CD4-positive, alpha-beta memory T cell (primary cell): ENCODE data around the gene MXRA5. TPM values are rescaled to one million over a fixed set of nuclear protein-coding genes. Genes with fewer than 3 reads are reported as not detected.
"Not testable (repeated sequence)": the region's sequence is repeated elsewhere in the genome, so short reads cannot be mapped to it uniquely, and the experiment has no call there.

Source experiments
- CTCF ChIA-PET: fragments of 350-600 bp; sonication (Branson Sonifier 250); formaldehyde crosslinking; loops from one replicate; lab custom pipeline; 2021; ENCODE audit warnings: inconsistent platforms; ENCODE audit not compliant: partially characterized antibody; lab: Charles Lee
- POLR2A ChIA-PET: fragments of 350-600 bp; sonication (Branson Sonifier 250); formaldehyde crosslinking; loops from one replicate; lab custom pipeline; 2021; ENCODE audit not compliant: partially characterized antibody; lab: Charles Lee
- DNase-seq, 5 donors: peaks; one replicate each; pipeline versions ENCODE4 v3.0.0 to v3.0.0-alpha.2; 2020 to 2022; ENCODE audit warnings: mixed read lengths in 1 of 5
- H3K27ac ChIP-seq: one replicate; pipeline ENCODE4 v1.7.0; 2013; ENCODE audit warnings: low read depth, low read length
- H3K27me3 ChIP-seq: 2 replicates; pipeline ENCODE4 v1.7.0; 2013; ENCODE audit warnings: mild to moderate bottlenecking, low read length, moderate library complexity; ENCODE audit not compliant: insufficient read depth
- H3K36me3 ChIP-seq: 2 replicates; pipeline ENCODE4 v1.7.0; 2013; ENCODE audit warnings: mild to moderate bottlenecking, low read length, moderate library complexity; ENCODE audit not compliant: insufficient read depth
- H3K4me1 ChIP-seq: 2 replicates; pipeline ENCODE4 v1.7.0; 2013; ENCODE audit warnings: mild to moderate bottlenecking, low read length, moderate library complexity; ENCODE audit not compliant: insufficient read depth
- H3K4me3 ChIP-seq, 2 donors: one replicate each; pipeline ENCODE4 v1.7.0; 2013; ENCODE audit warnings: low read length in 2 of 2, mild to moderate bottlenecking in 1 of 2
- H3K9me3 ChIP-seq, 2 donors: one replicate each; pipeline ENCODE4 v1.7.0; 2013; ENCODE audit warnings: low read length in 2 of 2, control low read depth in 1 of 2; ENCODE audit not compliant: control insufficient read depth in 1 of 2
- H3K27ac Mint-ChIP-seq, 7 donors: one replicate each; pipeline ENCODE4 v1.8.0; 2020 to 2021; ENCODE audit warnings: mixed read lengths in 7 of 7, mild to moderate bottlenecking in 6 of 7, inconsistent platforms in 3 of 7, moderate library complexity in 3 of 7
- H3K27me3 Mint-ChIP-seq, 2 donors: one replicate each; pipeline ENCODE4 v1.8.0; 2020 to 2021; ENCODE audit warnings: mixed read lengths in 2 of 2
- H3K36me3 Mint-ChIP-seq, 2 donors: one replicate each; pipeline ENCODE4 v1.8.0; 2020 to 2021; ENCODE audit warnings: mixed read lengths in 2 of 2, inconsistent platforms in 1 of 2, mild to moderate bottlenecking in 1 of 2
- H3K4me1 Mint-ChIP-seq, 4 donors: one replicate each; pipeline ENCODE4 v1.8.0; 2020 to 2021; ENCODE audit warnings: mixed read lengths in 4 of 4, mild to moderate bottlenecking in 1 of 4
- H3K4me3 Mint-ChIP-seq, 8 donors: one replicate each; pipeline ENCODE4 v1.8.0; 2020 to 2021; ENCODE audit warnings: mixed read lengths in 8 of 8, mild to moderate bottlenecking in 7 of 8, moderate library complexity in 6 of 8, inconsistent platforms in 3 of 8
- H3K9me3 Mint-ChIP-seq, 8 donors: one replicate each; pipeline ENCODE4 v1.8.0; 2020 to 2021; ENCODE audit warnings: mixed read lengths in 8 of 8, mild to moderate bottlenecking in 5 of 8, inconsistent platforms in 3 of 8, moderate library complexity in 1 of 8
- intact Hi-C: fragments of 100-400 bp; cut with micrococcal nuclease; formaldehyde crosslinking; loops from one replicate; pipeline ENCODE4 v1.15.1; 2023
- polyA plus RNA-seq, 2 donors: library from polyadenylated mRNA; unstranded; fragments of 300-500 nt; fragmentation: Illumina TruSeq; gene quantifications; one replicate each; pipeline ENCODE4 v1.2.3, GENCODE V29; 2021
- total RNA-seq, 2 experiments: library from RNA; stranded (reverse); gene quantifications; one replicate each; pipeline ENCODE4 v1.2.3, GENCODE V29; 2021

MXRA5 gene
- total and polyA plus RNA-seq, 4 experiments from 2014 or later = not detected

- POLR2A ChIA-PET = no interaction called here
- no peaks in the 10 kb centered on the region for H3K4me1 Mint-ChIP-seq
- H3K9me3 ChIP-seq = no peaks in the 10 kb centered on the region
- no peaks in the 10 kb centered on the region for H3K27me3 ChIP-seq
- H3K27ac ChIP-seq = no peak overlapping the region
- no peaks in the 10 kb centered on the region for H3K4me1 ChIP-seq
- H3K27ac Mint-ChIP-seq = no peak overlapping the region
- H3K36me3 ChIP-seq = no peaks in the 10 kb centered on the region
- no peak overlapping the region for H3K4me3 ChIP-seq
- no peaks in the 10 kb centered on the region for H3K36me3 Mint-ChIP-seq
- peaks cover 0 to 1% of the 10 kb centered on the region in 2 donors for H3K27me3 Mint-ChIP-seq
- peaks cover 0 to 10% (median 0%) of the 10 kb centered on the region in 8 donors for H3K9me3 Mint-ChIP-seq
- no peak for DNase-seq
- intact Hi-C loops = no loop called here
- no peak overlapping the region for H3K4me3 Mint-ChIP-seq
- CTCF ChIA-PET = no interaction called here
Measured at GRCh38 chrX:3362956-3363355, 16.5 kb upstream of the MXRA5 start.

DNA sequence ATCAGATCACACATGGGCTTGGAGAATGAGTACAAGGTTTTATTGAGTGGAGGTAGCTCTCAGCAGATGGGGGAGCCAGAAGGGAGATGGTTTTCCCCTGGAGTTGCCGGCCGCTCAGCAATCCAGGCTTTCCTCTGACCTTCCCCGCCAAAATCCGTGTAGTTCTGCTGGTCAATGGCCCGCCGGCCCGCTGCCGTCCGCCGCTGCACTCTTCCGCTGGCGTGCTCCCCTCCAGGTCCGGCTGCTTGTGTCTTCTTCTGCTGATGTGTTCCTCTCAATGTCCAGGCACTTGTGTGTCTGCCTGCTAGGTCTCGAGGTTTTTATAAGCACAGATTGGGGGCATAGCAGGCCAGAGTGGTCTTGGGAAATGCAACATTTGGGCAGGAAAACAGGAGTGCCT lies 14.4 kb upstream of the MXRA5 start:
- H3K27ac ChIP-seq = no peak overlapping the region
- H3K27me3 ChIP-seq = no peaks in the 10 kb centered on the region
- H3K4me1 ChIP-seq = no peaks in the 10 kb centered on the region
- intact Hi-C loops = no loop called here
- POLR2A ChIA-PET = no interaction called here
- no peak for DNase-seq
- no peaks in the 10 kb centered on the region for H3K4me1 Mint-ChIP-seq
- H3K27me3 Mint-ChIP-seq = no peaks in the 10 kb centered on the region
- peaks cover 0 to 5% (median 0%) of the 10 kb centered on the region in 8 donors for H3K9me3 Mint-ChIP-seq
- no peak overlapping the region for H3K27ac Mint-ChIP-seq
- no peak overlapping the region for H3K4me3 Mint-ChIP-seq
- no peaks in the 10 kb centered on the region for H3K9me3 ChIP-seq
- H3K36me3 ChIP-seq = no peaks in the 10 kb centered on the region
- no peak overlapping the region for H3K4me3 ChIP-seq
- CTCF ChIA-PET = no interaction called here
- no peaks in the 10 kb centered on the region for H3K36me3 Mint-ChIP-seq

GRCh38 chrX:3352741-3353140 lies 6.3 kb upstream of the MXRA5 start:
- H3K27ac Mint-ChIP-seq, CTCF ChIA-PET, H3K4me3 ChIP-seq, H3K36me3 Mint-ChIP-seq, H3K4me3 Mint-ChIP-seq, H3K27ac ChIP-seq, DNase-seq, H3K27me3 Mint-ChIP-seq, H3K4me1 ChIP-seq, H3K27me3 ChIP-seq, POLR2A ChIA-PET, H3K36me3 ChIP-seq, H3K4me1 Mint-ChIP-seq, intact Hi-C loops, H3K9me3 ChIP-seq: not testable (repeated sequence)
- H3K9me3 Mint-ChIP-seq = peaks cover 0 to 12% (median 4%) of the 10 kb centered on the region in 8 donors

DNA sequence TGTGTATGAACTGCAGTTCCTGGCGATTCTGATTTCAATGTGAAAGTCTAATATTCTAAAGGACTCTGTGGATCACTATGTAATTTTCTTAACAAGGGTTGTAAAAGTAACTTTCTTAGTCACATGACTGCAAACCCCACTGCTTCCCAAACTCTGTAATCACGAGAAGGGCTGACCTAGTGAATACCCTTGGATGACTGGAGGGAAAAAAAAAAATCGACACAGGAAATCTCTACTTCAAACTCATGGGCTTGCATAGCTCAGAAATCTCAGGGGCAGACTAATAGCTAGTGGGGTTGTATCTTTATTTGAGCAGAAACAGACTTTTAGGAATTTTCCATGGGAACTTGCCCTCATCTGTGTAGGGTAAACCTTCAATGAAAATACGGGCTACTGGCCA lies 4.8 kb upstream of the MXRA5 start:
- Mint-ChIP-seq H3K9me3 (peaks cover 0 to 12% (median 5%) of the 10 kb centered on the region in 8 donors), H3K27me3 (peaks cover 0 to 10% of the 10 kb centered on the region in 2 donors), H3K36me3 (peaks cover 0 to 4% of the 10 kb centered on the region in 2 donors), H3K4me1 (no peaks in the 10 kb centered on the region), H3K27ac (no peak overlapping the region), H3K4me3 (no peak overlapping the region)
- intact Hi-C loops = no loop called here
- Histone ChIP-seq H3K27me3 (no peaks in the 10 kb centered on the region), H3K9me3 (no peaks in the 10 kb centered on the region), H3K4me1 (no peaks in the 10 kb centered on the region), H3K4me3 (no peak overlapping the region), H3K27ac (no peak overlapping the region), H3K36me3 (no peaks in the 10 kb centered on the region)
- ChIA-PET CTCF (no interaction called here), POLR2A (no interaction called here)
- DNase-seq = no peak

DNA sequence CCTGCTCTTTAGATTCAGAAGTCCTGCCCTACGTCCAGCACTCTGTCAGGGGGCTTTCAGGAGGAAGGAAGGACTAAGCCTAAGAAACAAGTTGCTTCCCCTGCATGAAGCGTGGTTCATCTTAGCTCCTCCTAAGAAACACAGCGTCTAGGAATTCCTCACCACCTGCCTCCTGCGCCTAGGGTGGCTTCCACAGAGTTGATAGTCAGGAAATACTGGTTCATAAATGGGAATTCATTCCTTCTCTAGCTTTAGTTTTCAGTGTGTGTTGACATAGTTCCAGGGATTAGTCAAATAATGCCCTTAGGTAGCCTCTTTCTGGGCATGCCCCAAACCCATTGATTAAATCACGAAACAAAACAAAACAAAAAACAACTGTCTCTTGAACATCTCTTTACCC lies 1.7 kb upstream of the MXRA5 start:
- Histone ChIP-seq H3K36me3 (no peaks in the 10 kb centered on the region), H3K27ac (no peak overlapping the region), H3K27me3 (no peaks in the 10 kb centered on the region), H3K4me3 (no peak overlapping the region), H3K4me1 (no peaks in the 10 kb centered on the region), H3K9me3 (no peaks in the 10 kb centered on the region)
- peaks cover 0 to 7% of the 10 kb centered on the region in 2 donors for H3K36me3 Mint-ChIP-seq
- no peak overlapping the region for H3K27ac Mint-ChIP-seq
- peaks cover 0 to 22% (median 10%) of the 10 kb centered on the region in 8 donors for H3K9me3 Mint-ChIP-seq
- intact Hi-C loops = no loop called here
- no peak for DNase-seq
- POLR2A ChIA-PET = no interaction called here
- H3K27me3 Mint-ChIP-seq = peaks cover 6 to 14% of the 10 kb centered on the region in 2 donors
- H3K4me1 Mint-ChIP-seq = no peaks in the 10 kb centered on the region
- CTCF ChIA-PET = no interaction called here
- H3K4me3 Mint-ChIP-seq = no peak overlapping the region

GRCh38 chrX:3345281-3346191 lies 916 bp downstream of the MXRA5 start:
- intact Hi-C loops = no loop called here
- no peaks in the 10 kb centered on the region for H3K4me1 ChIP-seq

GRCh38 chrX:3343569-3343968 lies 2.9 kb downstream of the MXRA5 start:
- CTCF ChIA-PET, H3K9me3 ChIP-seq, H3K4me3 ChIP-seq, H3K36me3 ChIP-seq, H3K27me3 ChIP-seq, DNase-seq, intact Hi-C loops, H3K27ac Mint-ChIP-seq, POLR2A ChIA-PET, H3K36me3 Mint-ChIP-seq, H3K4me1 Mint-ChIP-seq, H3K4me3 Mint-ChIP-seq, H3K4me1 ChIP-seq, H3K27ac ChIP-seq: not testable (repeated sequence)
- Mint-ChIP-seq H3K9me3 (peaks cover 0 to 20% (median 8%) of the 10 kb centered on the region in 8 donors), H3K27me3 (peaks cover 7 to 11% of the 10 kb centered on the region in 2 donors)

More at GRCh38 chrX:3345281-3346191, 916 bp downstream of the MXRA5 start:
- no peak overlapping the region for H3K27ac ChIP-seq
- peaks cover 0 to 7% of the 10 kb centered on the region in 2 donors for H3K36me3 Mint-ChIP-seq
- H3K4me3 Mint-ChIP-seq = no peak overlapping the region
- no peak overlapping the region for H3K27ac Mint-ChIP-seq
- H3K27me3 Mint-ChIP-seq = peaks cover 7 to 15% of the 10 kb centered on the region in 2 donors
- no peak for DNase-seq
- no peaks in the 10 kb centered on the region for H3K27me3 ChIP-seq
- H3K4me1 Mint-ChIP-seq = no peaks in the 10 kb centered on the region
- peaks cover 0 to 23% (median 10%) of the 10 kb centered on the region in 8 donors for H3K9me3 Mint-ChIP-seq
- no peaks in the 10 kb centered on the region for H3K36me3 ChIP-seq
- CTCF ChIA-PET = no interaction called here
- POLR2A ChIA-PET = no interaction called here
- H3K4me3 ChIP-seq = no peak overlapping the region
- H3K9me3 ChIP-seq = no peaks in the 10 kb centered on the region
